Measurements from ENCODE around the gene SEPTIN12. TPM values are rescaled to one million over a fixed set of nuclear protein-coding genes. Genes with fewer than 3 reads are reported as not detected.

The SEPTIN12 gene
- total RNA-seq, 4 donors from 2014 or later: not detected

DNA sequence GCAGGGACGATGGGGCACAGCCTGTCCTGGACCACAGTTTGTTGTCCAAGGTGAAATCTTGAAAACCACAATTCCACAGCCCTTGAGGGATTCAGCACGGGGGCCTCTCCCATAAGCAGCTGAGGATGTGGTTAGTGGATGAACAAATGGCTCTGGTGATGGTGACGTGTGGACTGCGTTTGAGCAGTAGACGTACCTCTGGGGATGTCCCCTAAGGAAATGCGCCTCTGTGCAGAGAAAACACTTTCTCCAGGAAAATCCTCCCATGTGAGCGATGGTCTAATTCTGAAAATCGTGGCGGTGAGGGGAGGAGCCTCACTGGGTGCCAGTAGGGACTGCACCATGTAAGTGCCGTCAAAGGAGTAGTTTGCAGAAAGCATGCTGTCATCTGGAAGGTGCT is 2.7 kb upstream of the SEPTIN12 start:
- TF ChIP-seq POLR2A (IDR thresholded peaks at IDR 0.05) (no peak), POLR2AphosphoS5 (IDR thresholded peaks at IDR 0.05) (no peak), EP300 (IDR thresholded peaks at IDR 0.05) (no peak)
- TF ChIP-seq, protein P1, sequence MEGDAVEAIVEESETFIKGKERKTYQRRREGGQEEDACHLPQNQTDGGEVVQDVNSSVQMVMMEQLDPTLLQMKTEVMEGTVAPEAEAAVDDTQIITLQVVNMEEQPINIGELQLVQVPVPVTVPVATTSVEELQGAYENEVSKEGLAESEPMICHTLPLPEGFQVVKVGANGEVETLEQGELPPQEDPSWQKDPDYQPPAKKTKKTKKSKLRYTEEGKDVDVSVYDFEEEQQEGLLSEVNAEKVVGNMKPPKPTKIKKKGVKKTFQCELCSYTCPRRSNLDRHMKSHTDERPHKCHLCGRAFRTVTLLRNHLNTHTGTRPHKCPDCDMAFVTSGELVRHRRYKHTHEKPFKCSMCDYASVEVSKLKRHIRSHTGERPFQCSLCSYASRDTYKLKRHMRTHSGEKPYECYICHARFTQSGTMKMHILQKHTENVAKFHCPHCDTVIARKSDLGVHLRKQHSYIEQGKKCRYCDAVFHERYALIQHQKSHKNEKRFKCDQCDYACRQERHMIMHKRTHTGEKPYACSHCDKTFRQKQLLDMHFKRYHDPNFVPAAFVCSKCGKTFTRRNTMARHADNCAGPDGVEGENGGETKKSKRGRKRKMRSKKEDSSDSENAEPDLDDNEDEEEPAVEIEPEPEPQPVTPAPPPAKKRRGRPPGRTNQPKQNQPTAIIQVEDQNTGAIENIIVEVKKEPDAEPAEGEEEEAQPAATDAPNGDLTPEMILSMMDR (IDR thresholded peaks at IDR 0.05): no peak
- peaks cover 0 to 6% of the 10 kb centered on the region in 2 donors for H3K36me3 ChIP-seq
- no peaks in the 10 kb centered on the region for H3K9me3 ChIP-seq
- WGBS, 2 donors (ENCODE audit: low coverage in 1 of 2): 70% methylated on average over 10 of the region's 10 CpGs; no CpG with 5 or more reads in 1 of the 2 donors
- no peak overlapping the region for H3K27ac ChIP-seq
- no peak overlapping the region for H3K4me3 ChIP-seq
- ATAC-seq: no peak
- no peaks in the 10 kb centered on the region for H3K4me1 ChIP-seq
- H3K27me3 ChIP-seq: peaks cover 8% of the 10 kb centered on the region

DNA sequence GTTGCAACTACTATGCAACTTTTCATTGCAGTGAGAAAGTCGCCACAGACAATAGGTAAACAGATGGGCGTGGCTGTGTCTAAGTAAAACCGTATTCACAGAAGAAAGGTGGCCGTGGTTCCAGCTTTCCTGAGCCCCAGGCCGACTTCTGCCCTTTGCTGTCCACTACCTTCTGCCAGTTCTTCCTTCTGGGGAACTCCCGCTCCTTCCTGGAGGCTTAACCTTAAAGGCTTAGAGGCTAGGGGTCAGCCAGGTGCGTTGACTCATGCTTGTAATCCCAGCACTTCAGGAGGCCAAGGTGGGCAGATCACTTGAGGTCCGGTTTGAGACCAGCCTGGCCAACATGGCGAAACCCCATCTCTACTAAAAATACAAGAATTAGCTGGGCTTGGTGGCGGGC is 2.1 kb upstream of the SEPTIN12 start:
- Histone ChIP-seq H3K4me3 (no peak overlapping the region), H3K27me3 (peaks cover 8% of the 10 kb centered on the region), H3K4me1 (no peaks in the 10 kb centered on the region), H3K27ac (no peak overlapping the region), H3K36me3 (no peaks in the 10 kb centered on the region), H3K9me3 (no peaks in the 10 kb centered on the region)
- ATAC-seq: no peak
- WGBS, 2 donors (ENCODE audit: low coverage in 1 of 2): 59 to 100% methylated on average over 3 of the region's 10 CpGs
- TF ChIP-seq EP300 (IDR thresholded peaks at IDR 0.05) (no peak), POLR2AphosphoS5 (IDR thresholded peaks at IDR 0.05) (no peak), POLR2A (IDR thresholded peaks at IDR 0.05) (no peak)
- TF ChIP-seq, protein P1 (IDR thresholded peaks at IDR 0.05): no peak

DNA sequence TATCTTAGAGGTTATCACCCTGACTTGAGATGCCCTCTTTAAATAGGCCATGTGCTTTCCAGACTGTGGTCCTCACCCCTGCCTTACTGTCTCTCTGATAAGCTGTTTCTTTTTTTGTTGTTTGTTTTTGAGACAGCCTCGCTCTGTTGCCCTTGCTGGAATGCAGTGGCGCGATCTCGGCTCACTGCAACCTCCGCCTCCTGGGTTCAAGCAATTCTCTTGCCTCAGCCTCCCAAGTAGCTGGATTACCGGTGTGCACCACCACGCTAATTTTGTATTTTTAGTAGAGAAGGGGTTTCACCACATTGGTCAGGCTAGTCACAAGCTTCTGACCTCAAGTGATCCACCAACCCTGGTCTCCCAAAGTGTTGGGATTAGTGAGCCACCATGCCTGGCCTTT is 765 bp upstream of the SEPTIN12 start:
- WGBS, 2 donors (ENCODE audit: low coverage in 1 of 2): 87 to 94% methylated on average over 6 to 7 of the region's 7 CpGs
- H3K27ac ChIP-seq: no peak overlapping the region
- no peak for TF ChIP-seq EP300 (IDR thresholded peaks at IDR 0.05)
- TF ChIP-seq, protein P1 (IDR thresholded peaks at IDR 0.05): no peak
- TF ChIP-seq POLR2AphosphoS5 (IDR thresholded peaks at IDR 0.05): no peak
- TF ChIP-seq POLR2A (IDR thresholded peaks at IDR 0.05): no peak
- H3K4me1 ChIP-seq: no peaks in the 10 kb centered on the region
- H3K27me3 ChIP-seq: peaks cover 8% of the 10 kb centered on the region
- no peak for ATAC-seq
- H3K4me3 ChIP-seq: no peak overlapping the region
- no peaks in the 10 kb centered on the region for H3K36me3 ChIP-seq
- no peaks in the 10 kb centered on the region for H3K9me3 ChIP-seq

DNA sequence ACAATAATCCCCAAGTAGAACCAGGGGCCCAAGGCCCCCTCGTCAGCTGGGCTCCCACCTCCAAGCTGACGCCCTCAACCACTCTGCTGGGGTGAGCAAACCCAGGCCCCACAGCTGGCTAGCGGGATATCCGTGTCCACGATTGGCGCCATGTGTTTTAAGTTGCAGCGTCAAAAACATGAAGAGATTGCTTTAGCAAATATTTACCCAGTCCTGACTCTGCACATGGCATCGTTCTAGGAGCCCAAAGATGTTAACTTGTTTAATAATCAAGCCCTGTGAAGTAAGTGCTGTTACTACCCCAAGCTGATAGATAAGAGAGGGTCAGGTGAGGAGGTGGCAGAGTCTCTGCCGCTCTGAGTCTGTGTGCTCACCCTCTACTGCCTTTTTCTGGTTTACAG is 344 bp upstream of the SEPTIN12 start:
- Histone ChIP-seq H3K4me3 (no peak overlapping the region), H3K9me3 (no peaks in the 10 kb centered on the region), H3K4me1 (no peaks in the 10 kb centered on the region), H3K36me3 (no peaks in the 10 kb centered on the region), H3K27ac (no peak overlapping the region), H3K27me3 (peaks cover 8% of the 10 kb centered on the region)
- WGBS, 2 donors (ENCODE audit: low coverage in 1 of 2): 31 to 63% methylated on average over 3 of the region's 9 CpGs
- ATAC-seq: no peak
- TF ChIP-seq POLR2A (IDR thresholded peaks at IDR 0.05) (no peak), EP300 (IDR thresholded peaks at IDR 0.05) (no peak), POLR2AphosphoS5 (IDR thresholded peaks at IDR 0.05) (no peak)
- TF ChIP-seq, protein P1 (IDR thresholded peaks at IDR 0.05): no peak

DNA sequence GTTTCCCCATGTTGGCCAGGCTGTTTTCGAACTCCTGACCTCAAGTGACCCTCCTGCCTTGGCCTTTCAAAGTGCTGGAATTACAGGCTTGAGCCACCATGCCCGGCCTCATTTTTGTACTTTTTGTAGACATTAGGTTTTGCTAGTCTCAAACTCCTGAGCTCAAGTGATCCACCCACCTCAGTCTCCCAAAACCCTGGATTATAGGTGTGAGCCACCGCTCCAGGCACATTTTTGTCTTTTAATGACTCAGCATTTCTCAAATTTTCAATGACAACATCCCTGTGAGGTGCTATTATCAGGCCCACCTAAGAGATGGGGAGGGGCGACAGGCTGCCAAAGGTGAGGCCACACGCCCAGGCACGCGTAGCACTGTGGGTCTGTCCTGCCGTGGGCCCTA is 1.1 kb downstream of the SEPTIN12 start:
- H3K4me3 ChIP-seq: no peak overlapping the region
- H3K27me3 ChIP-seq: peaks cover 8% of the 10 kb centered on the region
- H3K4me1 ChIP-seq: no peaks in the 10 kb centered on the region
- no peak for ATAC-seq
- 94% methylated on average over 2 to 3 of the region's 8 CpGs for WGBS, 2 donors (ENCODE audit: low coverage in 1 of 2)
- no peaks in the 10 kb centered on the region for H3K9me3 ChIP-seq
- no peaks in the 10 kb centered on the region for H3K36me3 ChIP-seq
- no peak overlapping the region for H3K27ac ChIP-seq
- TF ChIP-seq, protein P1 (IDR thresholded peaks at IDR 0.05): no peak
- TF ChIP-seq POLR2AphosphoS5 (IDR thresholded peaks at IDR 0.05): no peak
- no peak for TF ChIP-seq EP300 (IDR thresholded peaks at IDR 0.05)
- no peak for TF ChIP-seq POLR2A (IDR thresholded peaks at IDR 0.05)
